ENCODE measurements around the gene IL22RA1.

IL22RA1 gene

DNA sequence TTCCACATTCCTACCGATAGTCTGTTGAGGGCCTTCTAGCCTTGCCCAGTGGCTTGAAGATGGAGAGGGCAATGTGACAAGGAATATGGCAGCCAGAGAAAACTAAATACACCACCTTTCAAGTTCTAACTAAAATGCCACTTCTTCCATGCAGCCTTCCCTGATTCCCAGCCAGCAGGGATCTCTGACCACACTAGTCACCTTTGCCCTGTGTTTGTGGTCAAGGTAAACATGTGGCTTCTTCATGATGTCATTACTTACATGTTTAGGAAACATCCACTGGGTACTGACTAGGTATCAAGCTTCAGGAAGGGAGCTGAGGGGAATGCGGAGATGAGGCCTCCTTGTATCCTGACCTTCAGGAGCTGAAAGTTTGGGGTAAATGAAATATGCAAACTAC lies 22.6 kb upstream of the IL22RA1 start:
- no peak for DNase-seq

DNA sequence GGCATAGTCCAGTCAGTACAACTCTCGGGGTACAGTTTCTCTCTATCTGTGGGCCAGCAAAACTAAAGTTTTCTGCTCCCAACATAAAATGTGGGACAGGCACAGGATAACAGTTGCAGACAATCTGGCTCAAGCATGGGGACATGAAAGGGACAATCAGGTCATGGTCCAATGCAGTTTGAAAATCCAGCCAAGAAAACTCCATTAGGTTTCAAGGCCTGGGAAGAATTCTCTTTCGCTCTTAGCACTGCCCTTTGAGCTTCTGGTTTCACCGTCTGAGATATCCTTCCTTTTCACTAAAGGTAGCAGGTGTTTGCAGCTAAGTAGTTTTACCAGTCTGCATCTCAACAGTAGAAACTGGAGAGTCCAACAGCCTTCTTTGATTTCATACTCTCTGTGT lies 21.1 kb upstream of the IL22RA1 start:
- no peak for DNase-seq

DNA sequence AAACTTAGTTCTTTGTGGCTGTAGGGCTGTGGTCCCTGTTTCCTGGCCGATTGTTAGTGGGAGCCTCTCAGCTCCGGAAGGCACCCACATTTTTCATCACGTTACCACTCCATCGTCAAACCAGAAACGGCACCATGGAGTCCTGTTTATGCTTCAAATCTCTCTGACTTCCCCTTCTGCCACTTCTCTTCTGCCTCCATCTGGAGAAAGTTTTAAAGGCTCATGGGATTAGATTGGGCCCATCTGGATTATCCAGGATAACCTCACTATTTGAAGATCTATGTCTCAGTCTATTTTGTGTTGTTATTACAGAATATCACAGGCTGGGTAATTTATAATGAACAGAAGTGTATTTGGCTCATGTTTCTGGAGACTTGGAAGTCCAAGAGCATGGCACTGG lies 19.3 kb upstream of the IL22RA1 start:
- no peak for DNase-seq

DNA sequence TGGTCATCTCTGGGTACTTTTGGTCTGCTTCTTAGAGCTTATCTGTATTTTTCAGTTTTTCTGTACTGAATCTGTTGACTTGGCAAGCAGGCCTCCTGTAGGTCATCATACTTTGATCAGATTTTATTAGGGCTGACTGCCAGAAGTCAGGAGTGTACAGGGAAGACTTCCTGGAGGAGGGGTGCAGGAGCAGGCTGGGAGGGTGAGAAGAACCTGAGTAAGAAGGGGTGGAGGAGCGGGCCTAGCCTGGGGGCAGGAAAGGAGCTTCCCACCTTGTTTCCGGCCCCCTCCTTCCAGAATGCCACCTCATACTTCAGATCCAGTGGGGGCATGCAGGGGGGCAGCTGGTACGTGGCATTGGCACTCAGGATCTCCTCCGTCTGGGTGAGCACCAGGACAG lies 18.3 kb upstream of the IL22RA1 start:
- no peak for DNase-seq

DNA sequence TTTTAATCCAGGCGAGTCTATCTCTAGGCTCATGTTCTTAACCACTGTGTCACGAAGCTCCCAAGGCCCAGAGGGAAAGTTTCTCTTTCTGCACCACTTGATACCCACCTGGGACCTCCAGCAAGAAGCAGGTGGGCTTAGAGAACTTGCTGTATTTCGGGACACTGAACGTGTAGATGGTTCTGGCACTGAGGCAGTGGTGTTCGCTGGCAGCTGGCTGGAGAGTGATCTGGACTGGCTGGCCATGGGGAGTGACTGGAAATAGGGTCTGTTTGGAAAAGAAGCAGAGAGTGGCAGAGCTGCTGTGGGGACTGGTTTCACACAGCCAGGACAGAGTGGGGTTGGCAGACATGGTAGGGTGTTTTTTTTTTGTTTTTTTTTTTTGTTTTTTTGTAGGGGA lies 16.4 kb upstream of the IL22RA1 start:
- no peak for DNase-seq

DNA sequence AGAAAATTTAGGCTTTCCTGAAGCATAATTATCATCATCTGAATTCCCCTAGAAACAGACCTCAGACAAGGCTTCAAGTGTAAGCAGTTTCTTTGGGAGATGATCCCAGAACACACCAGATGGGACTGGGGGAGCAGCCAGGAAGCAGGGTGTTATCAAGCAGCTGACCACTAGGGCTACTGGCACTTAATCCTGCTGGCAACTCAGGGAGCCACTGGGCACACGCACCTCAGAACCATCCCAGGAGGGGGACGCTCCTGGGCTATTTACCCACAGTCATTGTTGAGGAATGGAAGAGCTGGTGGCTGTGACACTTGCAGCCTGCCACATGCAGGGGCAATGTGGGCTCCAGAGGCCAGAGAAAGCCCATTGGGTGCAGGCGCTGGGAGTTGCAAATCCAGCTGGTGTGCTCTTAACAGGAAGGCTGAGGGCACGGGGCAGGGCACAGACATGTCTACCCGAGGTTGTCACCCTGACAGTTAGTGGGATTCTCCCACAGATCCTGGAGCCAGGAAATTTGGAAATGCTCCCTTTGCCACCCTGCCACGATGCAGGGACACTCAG lies 15.1 kb upstream of the IL22RA1 start:
- DNase-seq: peak in 1 of 2 experiments; percentile 1

DNA sequence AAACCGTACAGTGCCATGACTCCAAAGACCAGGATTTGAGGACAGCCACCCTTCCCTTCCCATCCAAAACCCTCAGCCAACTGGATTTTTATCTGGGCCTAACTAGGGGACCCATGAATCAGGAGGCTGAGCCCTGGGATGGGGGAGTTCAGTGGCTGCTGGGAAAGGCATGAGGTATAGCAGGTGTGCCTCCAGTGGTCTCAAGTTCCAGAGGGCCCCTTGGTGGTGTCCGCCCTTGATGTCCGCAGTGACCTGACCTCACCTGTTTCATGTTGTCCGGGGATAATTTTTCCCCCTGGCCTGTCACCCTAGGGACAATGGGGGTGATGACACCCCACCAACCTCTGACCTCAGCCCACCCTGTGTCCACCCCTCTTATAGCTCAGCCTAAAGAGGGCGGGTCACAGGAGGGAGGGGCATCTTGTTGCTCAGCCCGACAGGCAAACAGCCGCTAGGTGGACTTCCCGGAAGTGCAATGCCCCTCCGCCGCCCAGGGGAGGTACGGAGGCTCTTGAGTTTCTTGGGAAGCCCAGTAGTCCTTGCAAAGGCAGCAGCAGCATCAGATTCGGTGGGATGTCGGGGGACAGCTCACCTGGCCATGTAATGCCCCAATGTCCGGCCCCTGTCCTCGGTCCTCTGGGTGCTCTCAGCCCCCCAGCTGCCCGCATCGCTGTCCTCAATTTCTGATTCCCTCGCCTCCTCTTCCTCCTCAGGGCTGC lies 13.8 kb upstream of the IL22RA1 start:
- no peak for DNase-seq

DNA sequence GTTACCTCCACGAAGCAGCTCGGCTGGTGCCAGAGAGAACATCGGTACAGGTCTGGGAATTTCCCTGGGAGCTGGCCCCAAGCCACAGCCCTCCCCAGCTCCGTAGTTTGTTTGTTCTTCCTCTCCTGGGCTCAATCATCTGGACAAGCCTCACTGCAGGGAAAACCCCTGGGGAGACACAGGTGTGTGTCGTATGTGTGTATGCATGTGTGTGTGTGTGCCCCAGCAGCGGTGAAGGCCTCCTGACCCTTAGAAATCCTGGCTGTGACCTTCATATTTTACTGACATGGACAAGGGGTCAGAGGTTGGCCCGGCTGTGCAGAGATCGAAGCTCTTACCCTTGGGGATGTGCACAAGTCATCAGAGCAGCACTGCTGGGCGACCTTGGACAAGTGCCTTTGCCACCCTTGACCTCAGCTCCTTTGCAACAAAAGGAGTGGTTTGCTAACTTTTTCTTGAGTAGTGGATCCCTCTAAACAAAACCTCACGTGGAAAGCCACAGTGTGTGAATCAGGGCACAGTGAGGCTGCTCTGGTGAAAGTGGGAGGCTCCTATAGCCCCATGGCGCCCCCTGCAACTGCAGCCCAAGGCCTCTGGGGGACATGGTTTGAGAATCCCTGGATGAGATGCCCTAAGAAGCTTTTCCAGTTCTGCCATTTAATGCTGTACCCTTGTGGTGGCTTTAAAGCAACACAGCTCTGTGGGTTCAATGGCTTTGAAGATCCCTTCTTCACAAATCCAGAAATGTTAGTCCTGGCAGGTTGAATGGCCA lies 12.3 kb upstream of the IL22RA1 start:
- peak; percentile 22 to 62 for DNase-seq

DNA sequence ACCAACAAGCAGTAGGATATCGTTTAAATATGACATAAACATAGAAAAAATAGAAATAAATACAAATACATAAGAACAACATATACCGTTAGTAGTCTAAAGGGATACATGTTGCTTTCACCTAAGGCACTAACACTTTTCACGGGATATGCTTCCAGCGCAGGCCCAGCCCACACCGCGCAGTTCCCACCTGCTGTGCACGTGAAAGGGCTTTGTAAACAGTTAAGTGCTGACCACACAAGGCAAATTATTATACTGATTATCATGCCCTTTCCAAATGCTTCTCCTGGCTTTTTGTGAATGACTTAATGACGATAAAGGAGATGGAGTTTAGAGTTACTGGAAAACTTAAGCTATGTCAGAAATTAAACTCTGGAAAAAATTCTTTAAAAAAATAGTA lies 11.3 kb upstream of the IL22RA1 start:
- peak; percentile 55 to 70 for DNase-seq

DNA sequence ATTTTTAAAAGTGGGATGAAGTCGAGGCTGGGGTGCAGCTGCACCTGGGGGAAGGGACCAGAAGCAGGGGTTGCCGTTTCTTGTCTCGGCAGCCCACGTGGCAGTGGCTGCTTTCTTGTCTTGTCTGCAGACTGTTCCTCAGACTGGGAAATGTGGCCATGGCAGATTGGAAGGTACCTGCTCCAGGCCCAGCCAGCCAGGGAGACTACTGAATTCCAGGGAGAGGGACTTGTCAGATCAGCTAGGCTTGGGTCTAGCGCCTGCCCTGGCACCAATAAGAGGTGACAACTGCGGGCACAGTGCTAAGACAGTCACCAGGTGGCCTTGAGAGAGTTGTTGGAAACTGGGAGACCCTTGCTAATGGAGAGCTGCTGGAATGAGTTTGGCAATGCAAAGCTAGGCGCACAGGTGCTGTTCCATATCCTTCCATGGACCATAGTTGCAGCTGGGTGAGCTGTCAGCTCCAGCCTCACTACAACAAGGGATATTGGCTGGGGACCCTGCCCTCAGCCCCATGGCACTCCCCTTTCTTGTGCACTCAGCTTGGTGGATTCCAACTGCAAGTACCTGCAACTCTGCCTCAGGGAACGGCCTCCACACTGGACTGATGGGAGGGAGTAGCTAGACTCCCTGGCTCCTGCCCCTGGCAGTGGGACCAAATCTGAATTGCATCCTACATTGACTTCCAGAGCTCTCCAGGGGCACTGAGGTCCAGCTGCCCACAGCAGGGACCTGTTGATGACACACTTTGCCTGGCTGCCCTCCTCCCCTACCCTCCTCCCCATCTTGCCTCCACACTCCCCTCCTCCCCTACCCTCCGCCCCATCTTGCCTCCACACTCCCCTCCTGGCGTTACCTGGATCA lies 9.9 kb upstream of the IL22RA1 start:
- DNase-seq: no peak

DNA sequence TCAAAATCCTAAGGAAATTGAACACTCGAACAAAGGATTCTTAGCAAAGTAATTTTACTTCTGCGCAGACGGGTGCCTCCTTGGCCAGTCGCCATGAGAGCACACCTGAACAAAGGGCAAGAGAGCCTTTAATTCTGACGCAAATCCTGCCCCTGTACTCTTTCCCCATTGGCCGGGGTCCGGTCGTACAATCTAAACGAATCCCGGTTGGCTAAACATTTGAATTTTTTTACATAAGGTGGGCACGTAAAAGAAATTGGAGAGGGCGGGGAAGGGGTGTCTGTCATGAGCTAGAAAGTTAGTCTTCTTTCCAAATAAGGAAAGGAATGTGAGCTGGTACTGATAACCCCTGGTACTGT lies 8.2 kb upstream of the IL22RA1 start:
- DNase-seq: peak; percentile 20 to 35

DNA sequence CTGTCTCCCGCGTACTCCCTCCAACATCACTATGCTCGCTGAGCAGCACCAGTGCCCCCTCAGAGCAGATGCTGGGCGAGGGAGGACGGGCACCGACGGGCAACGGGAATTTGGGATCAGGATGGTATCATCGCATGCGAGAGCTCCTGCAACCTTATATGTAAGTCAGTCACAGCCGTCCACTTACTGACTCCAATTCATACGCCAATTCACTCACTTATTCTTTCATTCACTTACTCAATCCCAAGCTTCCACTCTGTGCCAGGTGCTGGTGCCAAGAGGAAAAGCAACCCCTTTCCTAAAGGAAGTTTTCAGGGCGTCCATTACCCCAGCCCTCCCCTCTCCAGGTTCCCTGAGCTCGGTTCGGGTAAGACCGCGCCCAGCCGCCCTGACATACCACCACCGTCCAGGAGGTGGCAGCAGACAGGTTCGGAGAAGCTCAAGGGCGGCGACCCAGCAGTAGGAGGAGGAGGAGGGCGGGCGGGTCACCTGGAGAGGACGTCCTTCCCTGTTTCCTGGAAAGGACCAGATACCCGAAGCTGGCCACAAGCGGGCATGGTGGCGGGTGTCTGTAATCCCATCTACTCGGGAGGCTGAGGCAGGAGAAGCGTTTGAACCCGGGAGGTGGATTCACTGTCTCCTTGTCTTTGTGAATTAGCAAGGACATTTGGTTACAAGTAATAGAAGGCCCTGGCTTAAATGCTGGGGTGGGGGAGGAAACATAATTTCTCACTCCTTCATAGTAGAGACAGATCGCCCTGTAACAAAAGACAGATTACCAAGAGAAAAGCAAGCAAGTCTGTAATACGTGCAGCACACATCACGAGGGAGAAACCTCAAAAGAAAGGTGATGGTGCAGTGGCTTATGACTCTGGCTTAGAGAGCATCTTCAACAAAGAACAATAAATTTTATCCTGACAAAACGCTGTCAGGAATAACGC lies 7.6 kb upstream of the IL22RA1 start:
- peak; percentile 90 to 95 for DNase-seq

DNA sequence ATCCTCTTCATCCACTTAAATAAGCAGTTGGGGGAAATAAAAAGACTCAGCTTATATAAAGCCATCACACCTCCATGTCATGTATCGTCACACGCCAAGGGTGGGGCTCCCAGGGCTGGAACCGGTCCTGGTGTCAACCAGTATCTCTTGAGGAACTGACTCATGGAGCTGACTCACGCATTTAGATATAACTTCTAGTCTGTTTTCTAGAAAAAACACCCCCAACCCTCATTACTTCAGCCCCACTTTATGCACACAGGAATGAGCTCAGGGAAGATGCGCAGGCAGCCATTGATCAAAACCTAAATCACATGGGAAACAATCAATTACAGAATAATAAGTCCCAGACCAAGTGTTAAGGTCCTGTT lies 6.9 kb upstream of the IL22RA1 start:
- DNase-seq: no peak

DNA sequence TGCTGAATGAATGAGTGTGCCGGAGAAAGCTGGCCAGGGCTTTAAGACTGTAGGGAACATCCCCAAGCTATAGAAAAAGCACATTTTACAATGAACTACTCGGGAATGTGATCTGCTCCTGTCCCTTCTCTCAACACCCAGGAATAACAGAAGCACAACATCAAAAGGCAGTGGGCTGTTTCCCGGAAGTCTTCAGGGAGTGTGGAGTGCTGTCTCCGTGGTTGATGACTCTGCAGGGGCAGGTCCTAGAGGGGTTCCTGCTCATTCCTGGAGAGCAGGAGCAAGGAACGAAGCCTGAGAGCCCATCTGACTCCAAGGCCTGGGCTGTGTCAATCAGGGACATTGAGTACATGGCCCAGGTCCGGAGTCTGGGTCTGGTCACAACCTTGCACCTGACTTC lies 4.9 kb upstream of the IL22RA1 start:
- DNase-seq: no peak

DNA sequence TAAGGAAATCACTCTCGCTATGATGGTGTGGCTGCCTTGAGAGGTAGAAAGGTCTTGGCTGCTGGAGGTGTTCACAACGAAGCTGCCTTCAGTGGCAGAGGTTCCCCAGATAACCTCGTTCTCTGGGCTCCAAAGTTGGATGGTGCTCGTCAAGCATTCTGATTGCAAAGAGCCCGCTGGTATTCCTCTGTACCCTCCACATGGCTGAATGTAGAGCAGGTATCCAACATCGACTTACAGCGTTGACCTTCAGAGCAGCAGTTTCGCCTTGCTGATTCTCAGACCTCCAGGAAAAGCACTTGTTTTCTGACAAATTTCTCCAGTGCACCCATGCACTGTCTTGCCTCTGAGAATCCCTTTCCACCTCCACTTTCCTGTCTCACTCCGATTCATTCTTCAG lies 4.3 kb upstream of the IL22RA1 start:
- DNase-seq: no peak

DNA sequence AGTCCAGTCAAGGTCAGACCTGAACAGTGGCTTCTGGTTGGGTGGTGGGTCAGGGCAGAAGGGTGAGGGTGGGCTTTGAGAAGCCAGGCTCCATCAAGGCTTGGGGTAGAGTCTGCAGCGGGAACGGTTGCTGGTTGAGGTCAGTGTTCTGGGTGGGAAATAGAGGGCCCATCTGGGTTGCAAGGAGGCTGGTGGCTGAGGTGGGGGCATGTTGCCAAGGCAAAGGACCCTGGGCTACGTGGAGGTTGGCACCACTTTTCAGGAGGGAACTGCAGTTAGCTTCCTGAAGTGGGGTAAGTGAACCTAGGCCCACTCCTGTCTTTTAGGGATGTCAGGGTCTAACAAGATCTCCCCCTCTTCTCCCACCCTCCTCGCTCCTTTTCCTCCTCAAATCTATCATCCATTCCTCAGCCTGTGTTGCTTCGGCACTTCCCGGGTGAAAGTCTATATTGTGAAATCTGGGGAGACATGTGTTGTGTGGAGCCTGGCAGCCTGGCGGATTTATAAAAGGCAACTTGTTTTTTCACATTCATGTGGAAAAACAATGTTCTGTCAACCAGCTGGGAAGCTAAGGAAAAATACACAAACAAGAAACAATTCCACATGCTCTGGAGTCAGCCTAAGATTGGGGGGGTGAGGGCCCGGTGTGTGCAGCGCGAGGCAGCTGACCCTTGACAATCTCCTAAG lies 1.5 kb downstream of the IL22RA1 start:
- DNase-seq: no peak

DNA sequence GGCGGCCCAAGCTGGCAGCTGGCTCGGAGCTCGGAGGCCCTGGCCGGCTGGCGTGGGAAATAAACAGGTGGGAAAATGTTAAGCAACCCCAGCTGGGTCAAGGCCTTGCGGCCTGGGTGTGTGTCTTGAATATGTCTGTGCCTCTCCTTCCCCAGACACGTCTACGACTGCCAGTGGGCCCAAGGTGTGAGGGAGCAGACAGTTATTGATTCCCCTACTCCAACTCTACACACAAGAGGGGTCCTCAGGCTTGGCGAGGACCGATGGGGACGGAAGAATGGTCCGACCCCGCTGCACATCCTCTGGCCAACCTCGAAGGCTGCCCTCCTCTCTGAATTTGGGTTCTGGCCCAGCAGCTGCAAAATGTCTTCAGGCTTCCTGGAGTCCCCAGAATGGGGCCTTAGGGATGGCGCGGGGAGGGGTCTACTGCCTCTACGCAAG lies 2.2 kb downstream of the IL22RA1 start:
- no peak for DNase-seq

DNA sequence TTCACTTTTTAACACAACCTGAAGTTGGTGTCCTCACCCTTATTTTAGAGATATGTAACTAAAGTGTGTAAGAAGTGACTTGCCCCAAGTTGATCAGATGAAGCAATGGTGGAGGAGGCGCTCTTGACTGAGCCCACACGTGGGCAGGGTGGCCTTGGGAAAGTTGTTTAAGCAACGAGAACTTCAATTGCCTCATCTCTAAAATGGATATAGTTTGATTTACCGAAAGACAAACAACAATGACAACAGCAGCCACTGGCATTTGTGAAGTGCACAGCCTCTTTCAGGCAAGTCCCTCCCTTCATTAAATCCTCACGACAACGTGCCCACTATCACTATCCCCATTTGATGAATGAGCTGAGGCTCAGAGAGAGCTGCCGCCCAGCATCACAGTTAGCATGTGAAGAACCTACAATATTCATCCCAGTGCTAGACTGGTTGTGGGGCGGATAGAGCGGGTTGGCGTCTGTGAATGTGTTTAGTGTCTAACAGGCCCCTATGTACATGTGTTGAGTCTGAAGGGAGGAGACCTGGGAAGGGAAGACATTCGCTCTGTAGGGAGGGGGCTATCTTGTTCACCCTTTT lies 3.0 kb downstream of the IL22RA1 start:
- DNase-seq: no peak

DNA sequence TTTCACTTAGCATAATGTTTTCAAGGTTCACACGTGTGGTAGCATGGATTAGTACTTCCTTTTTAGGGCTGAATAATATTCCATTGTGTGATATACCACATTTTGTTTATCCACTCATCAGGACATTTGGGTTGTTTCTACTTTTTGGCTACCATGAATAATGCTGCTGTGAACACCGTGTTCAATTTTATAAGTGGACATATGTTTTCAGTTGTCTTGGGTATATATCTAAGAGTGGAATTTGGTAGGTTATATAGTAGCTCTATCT lies 3.8 kb downstream of the IL22RA1 start:
- no peak for DNase-seq

DNA sequence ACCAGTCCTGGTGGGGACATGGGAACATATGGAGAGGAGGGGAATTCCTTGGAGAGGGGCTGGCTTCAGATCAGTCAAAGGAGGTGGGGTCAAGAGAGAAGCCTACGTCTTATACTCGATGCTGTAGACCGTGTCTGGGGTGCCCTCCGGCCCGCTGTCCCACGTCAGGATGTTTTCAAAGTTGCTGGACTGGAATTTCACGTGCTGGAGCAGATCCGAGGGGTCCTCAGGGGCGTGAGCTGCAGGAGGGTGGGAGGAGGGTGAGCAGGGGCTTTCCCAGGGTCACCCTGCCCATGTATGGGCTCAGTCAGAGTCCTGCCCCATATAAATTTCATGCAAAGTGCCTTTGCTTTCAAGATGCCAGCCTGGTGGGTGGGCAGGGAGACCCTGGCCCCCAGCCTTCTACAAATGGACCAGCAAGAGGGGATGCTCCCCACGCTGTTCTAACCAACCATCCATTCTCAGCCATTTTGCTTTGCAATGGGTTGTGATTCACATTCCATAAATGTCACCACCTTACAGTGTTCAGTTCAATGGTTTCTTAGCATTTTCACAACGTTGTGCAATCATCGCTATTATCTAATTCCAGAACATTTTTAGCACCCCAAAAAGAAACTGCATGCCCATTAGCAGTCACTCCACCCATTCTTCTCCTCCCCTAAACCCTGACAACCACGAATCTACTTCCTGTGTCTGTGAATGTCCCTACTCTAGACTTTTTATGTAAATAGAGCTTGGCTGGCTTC lies 4.3 kb downstream of the IL22RA1 start:
- DNase-seq: no peak

Data from NCI-H2081 (cell line).